NCI-H1436 treated with DMSO at 0.1 percent for 48 hours (cell line): ENCODE results near the gene CRYGC.

Experiments
- DNase-seq: peaks from one replicate; lab custom pipeline; 2025; lab: John Stamatoyannopoulos, UW

CRYGC gene

GRCh38 chr2:208093128-208093527 lies 36.5 kb downstream of the CRYGC start:
- no peak for DNase-seq

DNA sequence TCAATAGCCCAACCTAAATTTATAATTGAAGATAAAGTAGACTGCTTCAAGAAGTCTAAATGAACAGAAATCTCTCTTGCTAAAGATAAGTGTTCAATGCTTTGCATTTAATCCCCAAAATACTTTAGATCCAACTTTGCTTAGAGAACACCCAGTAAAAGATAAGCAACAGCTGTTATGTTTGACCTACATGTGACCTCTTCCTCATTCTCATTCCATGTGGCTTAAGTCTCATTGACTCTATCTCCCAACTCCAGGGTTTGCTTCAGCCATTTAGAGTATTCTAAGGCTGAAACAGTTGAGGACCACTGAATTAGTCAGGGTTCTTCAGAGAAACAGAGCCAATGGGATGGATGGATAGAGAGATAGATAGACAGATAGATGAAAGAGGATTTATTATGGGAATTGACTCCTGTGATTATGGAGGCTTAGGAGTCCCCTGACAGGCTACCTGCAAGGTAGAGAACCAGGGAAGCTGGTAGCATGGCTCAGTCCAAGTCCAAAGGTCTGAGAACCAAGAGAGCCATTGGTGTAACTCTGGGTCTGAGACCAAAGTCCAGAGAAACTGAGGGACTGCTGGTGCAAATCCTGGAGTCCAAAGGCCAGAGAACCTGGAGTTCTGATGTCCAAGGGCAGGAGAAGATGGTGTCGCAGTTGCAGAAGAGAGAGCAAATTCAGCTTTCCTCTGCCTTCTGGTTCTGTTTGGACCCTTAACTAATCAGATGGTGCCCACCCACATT lies 37.4 kb downstream of the CRYGC start:
- no peak for DNase-seq

DNA sequence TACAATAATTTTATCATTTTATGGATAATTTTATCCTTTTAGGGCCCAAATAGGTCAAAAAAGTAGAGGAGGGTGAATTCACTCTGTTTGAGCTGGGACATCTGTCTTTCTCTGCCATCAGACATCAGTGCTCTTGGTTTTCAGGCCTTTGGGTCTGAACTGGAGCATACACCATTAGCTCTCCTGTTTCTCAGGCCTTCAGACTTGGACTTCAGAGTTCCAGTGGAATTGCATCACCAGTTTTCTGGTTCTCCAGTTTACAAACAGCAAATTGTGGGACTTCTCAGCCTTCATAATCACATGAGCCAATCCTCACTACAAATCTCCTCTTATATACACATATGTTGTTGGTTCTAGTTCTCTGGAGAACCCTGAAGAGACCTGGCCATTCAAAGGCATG lies 39.2 kb downstream of the CRYGC start:
- DNase-seq: no peak

GRCh38 chr2:208086029-208086428 lies 43.6 kb downstream of the CRYGC start:
- no peak for DNase-seq

GRCh38 chr2:208083807-208084206 lies 45.8 kb downstream of the CRYGC start:
- DNase-seq: no peak
